HT1080 (cell line): ENCODE data around the gene C1orf185. TPM values are rescaled to one million over a fixed set of nuclear protein-coding genes. Genes with fewer than 3 reads are reported as not detected.
"Not testable (repeated sequence)": the region's sequence is repeated elsewhere in the genome, so short reads cannot be mapped to it uniquely, and the experiment has no call there.

Experiments
- DNase-seq: peaks from one replicate; pipeline ENCODE4 v3.0.0-alpha.2; 2015; ENCODE audit warnings: low read depth
- total RNA-seq: library from RNA; depleted of rRNA; stranded (reverse); fragments of >200 nt; shearing (Covaris generic); gene quantifications from 2 replicates; pipeline ENCODE4 v1.2.3, GENCODE V29; 2014

Gene C1orf185
- total RNA-seq, 1 experiment from 2014 or later, result not detected

DNA sequence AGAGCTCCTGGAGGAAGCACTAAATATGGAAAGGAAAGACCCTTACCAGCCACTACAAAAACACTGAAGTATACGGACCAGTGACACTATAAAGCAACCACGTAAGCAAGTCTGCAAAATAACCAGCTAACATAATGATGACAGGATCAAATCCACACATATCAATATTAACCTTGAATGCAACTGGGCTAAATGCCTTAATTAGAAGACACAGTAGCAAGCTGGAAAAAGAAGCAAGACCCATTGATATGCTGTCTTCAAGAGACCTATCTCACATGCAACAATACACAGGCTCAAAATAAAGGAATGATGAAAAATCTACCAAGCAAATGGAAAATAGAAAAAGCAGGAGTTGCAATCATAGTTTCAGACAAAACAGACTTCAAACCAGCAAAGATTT is 31.0 kb downstream of the C1orf185 start:
- DNase-seq, result no peak

DNA sequence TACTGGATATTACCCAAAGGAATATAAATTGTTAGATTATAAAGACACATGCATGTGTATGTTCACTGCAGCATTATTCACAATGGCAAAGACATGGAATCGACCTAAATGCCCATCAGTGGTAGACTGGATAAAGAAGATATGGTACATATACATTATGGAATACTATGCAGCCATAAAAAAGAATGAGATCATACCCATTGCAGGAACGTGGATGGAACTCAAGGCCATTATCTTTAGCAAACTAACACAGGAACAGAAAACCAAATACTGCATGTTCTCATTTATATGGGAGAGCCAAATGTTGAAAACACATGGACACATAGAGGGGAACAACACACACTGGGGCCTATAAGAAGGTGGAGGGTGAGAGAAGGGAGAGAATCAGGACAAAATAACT is 35.7 kb downstream of the C1orf185 start:
- not testable (repeated sequence) for DNase-seq

DNA sequence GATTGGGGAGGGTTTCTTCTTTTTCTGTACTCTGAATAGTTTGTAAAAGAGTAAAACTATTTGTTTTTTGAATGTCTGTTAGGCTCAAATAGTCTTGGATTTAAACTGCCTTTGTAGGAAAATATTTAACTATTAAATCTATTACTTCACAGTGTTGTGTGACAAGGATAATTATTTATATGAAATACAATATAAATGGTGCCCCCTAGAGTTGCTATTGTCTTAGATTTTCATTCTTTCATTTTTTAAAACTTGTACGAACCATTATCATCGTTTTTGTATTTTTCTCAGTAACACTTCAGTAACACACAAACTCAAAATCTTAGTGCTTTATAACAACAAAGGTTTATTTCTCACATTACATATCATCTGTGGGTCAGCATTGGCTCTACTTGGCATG is 37.4 kb downstream of the C1orf185 start:
- DNase-seq, result no peak

DNA sequence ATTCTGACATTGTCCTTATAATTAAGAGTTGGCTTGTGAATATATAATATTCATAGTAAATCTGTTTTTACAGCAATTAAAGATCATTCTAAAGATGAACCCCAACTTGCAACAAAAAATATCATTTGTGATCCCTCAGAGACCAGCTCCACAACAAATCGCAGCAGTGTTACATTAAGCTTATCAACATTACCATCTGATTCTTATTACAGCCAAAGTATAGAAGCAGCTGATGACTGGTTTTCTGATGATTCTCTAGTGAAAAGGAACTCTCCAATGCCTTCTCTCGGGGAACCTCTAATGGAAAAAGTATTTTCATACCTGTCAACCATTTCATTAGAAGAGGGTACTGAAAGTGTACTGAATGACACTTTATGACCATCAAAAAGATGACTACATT is 45.4 kb downstream of the C1orf185 start:
- DNase-seq, result no peak

DNA sequence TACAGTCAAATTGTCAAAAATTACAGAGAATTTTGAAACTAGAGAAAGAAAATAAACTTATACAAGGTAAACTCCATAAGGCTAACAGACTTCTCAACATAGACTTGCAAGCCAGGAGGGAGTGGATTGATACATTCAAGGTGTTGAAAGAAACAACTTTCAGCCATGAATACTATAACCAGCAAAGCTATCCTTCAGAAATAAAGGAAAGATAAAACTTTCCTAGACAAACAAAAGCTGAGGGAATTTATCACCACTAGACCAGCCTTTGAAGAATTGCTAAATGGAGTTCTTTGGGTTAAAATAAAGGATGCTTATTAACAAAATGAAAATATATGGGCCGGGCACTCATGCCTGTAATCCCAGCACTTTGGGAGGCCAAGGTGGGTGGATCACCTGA is 52.7 kb downstream of the C1orf185 start:
- no peak for DNase-seq

DNA sequence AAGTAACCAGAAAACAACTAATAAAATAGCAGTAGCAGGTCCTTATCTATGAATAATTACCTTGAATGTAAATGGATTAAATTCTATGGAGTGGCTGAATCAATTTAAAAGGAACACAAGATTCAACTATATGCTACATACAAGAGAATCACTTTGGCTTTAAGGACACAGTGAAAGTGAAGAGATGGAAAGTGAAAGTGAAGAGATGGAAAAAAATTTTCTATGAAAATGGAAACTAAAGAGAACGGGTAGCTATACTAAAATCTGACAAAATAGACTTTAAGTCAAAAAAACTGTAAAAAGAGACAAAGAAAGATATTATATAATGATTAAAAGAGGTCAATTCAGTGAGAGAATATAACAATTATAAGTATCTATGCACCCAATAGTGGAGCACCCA is 54.7 kb downstream of the C1orf185 start:
- no peak for DNase-seq

DNA sequence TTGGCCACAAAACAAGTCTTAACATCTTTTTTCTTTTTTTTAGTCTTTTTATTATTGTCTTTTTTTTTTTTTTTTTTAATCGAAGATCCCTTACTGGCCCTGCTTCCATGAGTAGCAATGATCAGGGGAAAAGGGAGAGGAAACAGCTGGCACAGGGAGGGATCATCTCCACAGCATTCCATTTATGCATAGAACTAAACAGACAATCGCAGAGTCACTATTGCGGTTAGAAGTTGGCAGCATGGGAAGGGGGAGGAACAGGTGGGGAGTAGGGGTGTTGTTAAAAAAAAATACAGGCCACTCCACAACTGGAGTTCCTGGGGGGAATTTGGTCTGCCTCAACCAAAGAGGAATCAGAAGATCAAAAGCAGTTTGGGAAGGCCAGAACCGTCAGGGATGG is 55.4 kb downstream of the C1orf185 start:
- peak; percentile 69 for DNase-seq

DNA sequence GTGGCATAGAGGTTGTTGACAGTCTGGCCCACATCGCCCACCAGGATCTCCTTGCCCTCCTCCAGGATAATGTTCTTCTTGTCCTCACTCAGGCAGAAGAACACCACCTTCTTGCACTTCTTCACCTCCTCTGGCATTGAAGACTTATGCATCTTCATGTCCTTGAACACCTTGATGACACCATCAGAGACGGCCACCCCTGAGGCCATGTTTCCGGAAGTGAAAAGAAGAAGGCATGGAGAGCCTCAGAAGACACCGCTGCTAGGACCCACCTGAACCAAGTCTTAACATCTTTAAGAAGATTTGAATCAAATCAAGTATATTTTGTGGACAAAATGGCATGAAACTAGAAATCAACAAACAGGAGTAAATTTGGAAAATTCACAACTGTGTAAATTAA is 56.2 kb downstream of the C1orf185 start:
- no peak for DNase-seq

DNA sequence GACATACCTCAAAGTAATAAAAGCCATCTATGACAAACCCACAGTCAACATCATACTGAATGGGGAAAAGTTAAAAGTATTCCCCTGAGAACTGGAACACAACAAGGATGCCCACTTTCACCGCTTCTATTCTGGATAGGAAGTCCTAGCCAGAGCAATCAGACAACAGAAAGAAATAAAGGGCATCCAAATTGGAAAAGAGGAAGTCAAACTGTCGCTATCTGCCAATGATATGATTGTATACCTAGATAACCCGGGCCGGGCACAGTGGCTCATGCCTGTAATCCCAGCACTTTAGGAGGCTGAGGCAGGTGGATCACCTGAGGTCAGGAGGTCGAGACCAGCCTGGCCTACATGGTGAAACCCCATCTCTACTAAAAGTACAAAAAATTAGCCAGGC is 60.5 kb downstream of the C1orf185 start:
- DNase-seq, result not testable (repeated sequence)

DNA sequence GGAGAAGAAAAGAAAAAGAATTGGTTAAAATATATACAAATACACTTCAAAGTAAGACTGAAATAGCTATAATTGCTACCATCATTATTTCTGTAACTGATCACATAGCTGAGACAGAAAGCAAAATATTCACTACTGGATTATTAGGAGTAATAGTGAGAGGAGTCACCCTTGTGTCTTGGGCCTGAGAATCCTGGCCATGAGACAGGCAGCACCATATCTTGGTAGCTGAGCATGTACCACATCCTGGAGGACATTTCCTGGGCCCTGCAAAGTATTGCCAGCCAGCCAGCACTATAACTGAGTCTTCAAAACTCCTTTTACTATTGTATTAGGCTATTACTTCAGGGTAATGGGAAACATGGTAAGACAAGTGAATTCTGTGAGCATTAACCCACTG is 63.5 kb downstream of the C1orf185 start:
- DNase-seq, result no peak

DNA sequence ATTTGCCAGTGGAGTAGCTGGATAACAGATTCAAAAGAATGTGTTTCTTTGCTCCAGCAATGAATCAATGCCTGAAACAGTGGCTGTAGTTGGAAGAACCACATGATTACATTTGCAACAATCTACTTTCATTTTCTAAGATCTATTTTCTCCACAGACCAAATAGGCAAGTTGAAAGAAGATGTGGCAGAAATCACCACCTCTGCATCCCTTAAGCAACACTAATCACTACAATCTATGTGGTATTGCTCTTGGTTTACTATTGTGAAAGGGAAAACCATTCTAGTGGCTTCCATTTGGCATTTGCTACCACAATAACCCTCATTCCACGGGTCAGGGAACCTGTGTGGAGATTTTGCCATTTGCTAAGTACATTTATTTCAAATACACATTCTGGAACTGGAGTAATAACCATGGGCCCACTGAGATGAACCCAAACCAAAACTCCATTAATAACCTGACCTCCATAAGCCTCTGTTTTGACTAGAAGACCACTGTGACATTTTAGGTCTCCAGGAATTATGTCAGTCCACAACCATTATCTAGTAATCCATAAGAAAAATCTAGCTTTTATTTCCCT is 66.3 kb downstream of the C1orf185 start:
- no peak for DNase-seq

DNA sequence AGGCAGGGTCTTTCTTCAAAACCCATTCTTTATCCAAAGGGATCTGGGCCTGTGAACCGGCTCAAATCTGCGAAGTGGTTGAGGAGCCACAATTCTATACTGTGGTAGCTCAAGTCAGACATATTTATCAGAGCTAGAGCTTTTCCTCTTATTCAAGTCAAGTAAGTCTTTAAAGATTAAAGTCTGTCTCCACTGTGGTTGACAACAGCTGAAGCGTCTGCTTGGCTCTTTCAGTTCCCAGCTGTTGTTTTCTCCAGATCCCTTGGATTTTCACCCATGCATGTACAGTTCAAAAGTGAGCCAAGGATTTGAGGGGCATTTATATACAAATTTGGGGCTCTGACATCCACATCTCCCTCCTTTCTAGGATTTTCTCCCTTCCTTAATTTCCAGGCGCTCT is 66.9 kb downstream of the C1orf185 start:
- no peak for DNase-seq

DNA sequence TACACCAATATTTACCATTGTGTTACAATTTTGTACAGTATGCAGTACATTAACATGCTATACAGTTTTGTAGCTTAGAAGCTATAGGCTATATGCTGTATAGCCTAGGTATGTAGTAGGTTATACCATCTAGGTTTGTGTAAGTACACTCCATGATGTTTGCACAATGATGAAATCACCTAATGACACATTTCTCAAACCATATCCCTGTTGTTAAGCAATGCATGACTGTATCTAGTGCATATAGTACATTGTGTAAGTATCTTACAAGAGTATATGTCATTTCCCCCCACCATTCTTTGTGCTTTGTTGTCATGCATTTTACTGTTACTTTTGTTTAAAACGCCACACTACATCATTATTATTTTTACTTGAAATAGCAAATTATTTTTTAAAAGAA is 68.3 kb downstream of the C1orf185 start:
- DNase-seq, result peak; percentile 87

DNA sequence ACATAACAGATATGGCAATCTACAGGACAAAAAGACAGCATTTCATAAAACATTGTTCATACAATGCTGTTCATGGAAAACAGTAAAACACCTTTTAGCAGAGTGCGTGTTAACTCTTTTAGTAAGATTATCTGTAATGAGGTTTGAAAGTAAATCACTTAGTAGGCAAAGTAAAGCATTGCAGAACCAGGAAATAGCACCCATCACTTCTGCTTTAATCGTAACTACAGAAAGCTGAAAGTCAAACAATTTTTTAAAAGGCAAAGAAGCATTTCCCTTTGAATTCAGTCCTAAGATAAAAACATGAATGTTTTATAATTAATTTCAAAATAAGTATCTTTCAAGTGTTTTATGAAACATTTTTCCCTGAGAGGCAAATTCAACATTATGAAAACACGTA is 70.8 kb downstream of the C1orf185 start:
- DNase-seq, result no peak

DNA sequence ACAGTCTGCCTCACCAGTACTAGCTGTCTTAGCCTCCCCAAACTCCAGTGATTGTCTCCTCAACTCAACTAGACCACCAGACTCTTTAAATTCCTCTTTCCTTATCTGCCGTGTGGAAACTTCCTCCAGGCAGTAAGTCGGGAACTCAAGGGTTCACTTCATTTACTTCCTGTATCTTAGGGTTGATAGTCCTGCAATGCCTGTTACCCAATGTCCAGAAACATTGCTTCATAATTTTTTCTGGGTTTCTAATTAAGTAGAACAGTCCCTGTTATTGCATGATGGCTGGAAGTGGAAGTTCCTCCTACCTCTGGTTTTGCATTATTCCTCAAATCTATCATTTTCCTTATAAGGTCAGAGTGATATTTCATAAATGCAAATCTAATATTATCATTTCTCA is 73.2 kb downstream of the C1orf185 start:
- no peak for DNase-seq

DNA sequence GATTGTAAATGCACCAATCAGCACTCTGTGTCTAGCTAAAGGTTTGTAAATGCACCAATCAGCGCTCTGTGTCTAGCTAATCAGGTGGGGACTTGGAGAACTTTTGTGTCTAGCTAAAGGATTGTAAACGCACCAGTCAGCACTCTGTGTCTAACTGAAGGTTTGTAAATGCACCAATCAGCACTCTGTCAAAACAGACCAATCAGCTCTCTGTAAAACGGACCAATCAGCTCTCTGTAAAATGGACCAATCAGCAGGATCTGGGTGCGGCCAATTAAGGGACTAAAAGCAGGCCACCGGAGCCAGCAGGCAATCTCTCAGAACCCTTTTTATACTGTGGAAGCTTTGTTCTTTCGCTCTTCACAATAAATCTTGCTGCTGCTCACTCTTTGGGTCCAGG is 76.0 kb downstream of the C1orf185 start:
- DNase-seq, result not testable (repeated sequence)

DNA sequence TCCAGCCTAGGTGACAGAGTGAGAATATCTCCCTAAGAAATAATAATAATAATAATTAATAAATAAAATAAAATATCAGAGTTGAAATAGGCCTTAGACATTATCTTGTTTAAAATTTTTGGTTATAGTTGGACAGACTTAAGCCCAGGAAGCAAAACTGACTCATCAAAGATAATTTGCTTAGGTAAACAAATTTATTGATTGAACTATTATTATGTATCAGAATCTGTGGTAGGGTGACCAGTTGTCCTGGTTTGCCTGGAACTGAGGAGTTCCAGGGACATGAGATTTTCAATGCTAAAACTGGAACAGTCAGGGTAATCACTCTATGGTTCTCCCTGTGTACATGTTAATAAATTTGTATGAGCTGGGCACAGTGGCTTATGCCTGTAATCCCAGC is 86.2 kb downstream of the C1orf185 start:
- DNase-seq, result no peak

DNA sequence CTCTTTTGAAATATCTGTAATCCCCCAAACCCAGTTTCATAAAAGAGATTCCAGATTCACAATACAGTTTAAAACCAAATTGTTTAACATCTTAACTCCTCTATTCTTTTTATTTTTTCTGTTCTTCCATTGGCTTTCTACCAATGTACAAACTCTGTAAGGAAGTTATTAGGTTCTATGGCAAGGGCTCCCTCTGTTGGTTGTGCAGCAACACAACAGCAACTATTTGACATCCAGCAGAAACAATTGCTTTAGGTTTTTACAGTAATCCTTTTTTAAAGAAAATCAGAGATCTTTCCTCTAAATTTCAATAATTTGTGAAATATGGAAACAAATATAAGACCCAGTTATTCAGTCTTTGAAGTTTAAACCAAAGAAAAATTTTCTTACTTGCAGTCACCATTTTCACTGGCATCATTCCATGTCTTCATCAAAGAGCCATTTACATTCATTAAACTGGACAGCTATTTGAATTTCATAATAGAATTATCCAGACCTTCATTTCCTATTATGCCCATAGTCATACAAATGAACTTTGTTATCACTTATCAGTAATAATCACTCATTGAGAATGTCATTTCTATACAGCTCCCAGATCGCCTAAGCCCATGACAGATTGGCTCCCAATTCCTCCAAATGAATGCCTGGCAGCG is 87.5 kb downstream of the C1orf185 start:
- DNase-seq, result peak; percentile 43

DNA sequence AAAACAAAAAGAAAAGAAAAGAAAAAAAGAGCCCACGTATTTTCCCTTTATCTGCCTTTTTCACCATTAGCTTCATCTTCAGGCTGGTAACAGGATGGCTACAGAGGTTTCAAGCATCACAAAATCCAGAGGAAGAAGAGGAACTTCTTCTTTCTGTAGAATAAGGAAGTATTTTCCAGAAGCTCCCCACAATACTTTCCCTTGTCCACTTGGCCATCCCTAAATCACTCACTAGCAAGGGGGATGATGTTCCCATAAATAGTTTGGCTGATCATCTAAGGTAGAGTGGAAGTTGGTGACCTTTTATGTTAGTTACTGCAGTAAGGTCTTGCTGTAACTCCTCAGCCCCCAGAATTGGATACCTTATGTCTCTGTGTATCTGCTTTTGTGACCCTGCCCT is 88.9 kb downstream of the C1orf185 start:
- no peak for DNase-seq

DNA sequence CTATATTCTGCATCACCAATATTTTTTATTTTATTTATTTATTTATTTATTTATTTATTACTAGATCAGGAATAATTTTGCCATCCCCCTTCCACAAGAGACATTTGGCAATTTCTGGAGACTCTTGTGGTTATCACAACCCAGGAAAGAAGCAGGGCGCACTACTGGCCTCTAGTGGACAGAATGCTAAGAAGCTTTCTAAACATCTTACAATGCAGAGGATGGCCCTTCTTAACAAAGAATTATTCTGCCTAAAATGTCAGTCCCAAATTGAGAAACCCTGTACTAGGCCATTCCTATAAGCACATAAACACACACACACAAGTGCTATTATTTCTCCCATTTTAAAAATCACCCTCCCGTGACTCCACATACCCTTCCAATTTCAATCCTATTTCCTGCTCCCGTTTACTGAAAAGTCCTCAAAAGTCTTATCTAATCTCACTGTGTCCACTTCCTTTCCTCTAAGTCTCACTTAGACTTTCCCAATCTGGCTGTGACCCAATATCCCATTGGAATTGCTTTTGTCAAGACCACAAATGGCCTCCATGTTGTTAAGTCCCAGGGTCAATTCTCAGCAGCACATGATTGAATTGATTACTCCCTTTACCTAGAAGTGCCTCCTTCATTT is 90.3 kb downstream of the C1orf185 start:
- DNase-seq, result peak; percentile 46

DNA sequence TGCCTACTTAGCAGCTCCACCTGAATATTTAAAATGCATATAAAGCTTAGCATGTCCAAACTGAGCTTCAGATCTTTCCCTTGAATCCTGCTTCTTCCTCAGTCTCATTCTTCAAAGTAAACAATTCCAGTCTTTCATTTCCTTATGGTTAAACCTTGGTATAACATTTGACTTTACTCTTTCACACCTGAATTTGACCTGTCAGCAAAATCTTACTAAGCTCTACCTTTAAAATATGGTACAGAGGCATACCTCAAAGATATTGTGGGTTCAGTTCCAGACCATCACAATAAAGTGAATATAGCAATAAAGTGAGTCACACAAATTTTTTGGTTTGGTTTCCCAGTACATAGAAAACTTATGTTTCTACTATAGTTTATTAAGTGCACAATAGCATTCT is 91.5 kb downstream of the C1orf185 start:
- DNase-seq, result no peak
